ENCODE measurements around the gene ZNF473. TPM values are rescaled to one million over a fixed set of nuclear protein-coding genes. Genes with fewer than 3 reads are reported as not detected.

The ZNF473 gene
- polyA plus RNA-seq, 2 of the 4 experiments (the other 2 are of a cell fraction): 6.9 to 17.0 TPM

DNA sequence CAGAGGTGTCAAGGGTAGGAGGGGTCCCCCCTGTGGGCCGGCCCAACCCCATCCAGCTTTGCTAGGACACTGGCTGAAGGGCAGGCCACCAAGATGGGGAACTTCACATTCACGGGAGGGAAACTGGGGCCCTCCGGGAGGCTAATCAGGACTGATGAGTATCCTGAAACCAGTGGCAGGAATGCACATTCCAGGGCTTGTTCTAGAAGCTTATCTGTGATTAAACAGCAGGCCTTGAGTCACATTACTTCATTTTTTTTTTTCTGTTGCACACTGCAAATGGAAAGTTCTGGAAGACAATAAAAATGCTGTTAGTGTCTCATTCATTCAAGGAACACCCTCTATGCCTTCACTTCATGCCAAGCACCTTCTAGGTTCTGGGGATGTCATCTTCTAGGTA is 49.3 kb upstream of the ZNF473 start:
- DNase-seq (ENCODE audit: low read depth in 1 of 2, low spot score in 1 of 2) (no peak), ATAC-seq (no peak), FAIRE-seq (no peak)
- H3K4me1 ChIP-seq: no peaks in the 10 kb centered on the region
- POLR2A ChIA-PET: no interaction called here
- CTCF ChIA-PET: interaction anchor here (0.6 to 6.8 kb wide), 8 partner anchors 10 to 173 kb away, joined by 3 to 43 read pairs (median 4); partner anchors contain the start of gene NUP62
- H3K27ac ChIP-seq: no peak overlapping the region
- no peak overlapping the region for H3K4me2 ChIP-seq
- no peak for TF ChIP-seq JUN (IDR thresholded peaks at IDR 0.05)
- TF ChIP-seq HOXB13 (CRISPR knock-in tag; IDR thresholded peaks at IDR 0.05; ENCODE audit: low read depth): no peak
- TF ChIP-seq CEBPB (IDR thresholded peaks at IDR 0.05): no peak
- TF ChIP-seq FOXS1 (CRISPR knock-in tag; IDR thresholded peaks at IDR 0.05): no peak
- no peak for TF ChIP-seq KDM5A (IDR thresholded peaks at IDR 0.05)
- no peak for TF ChIP-seq PHF8 (IDR thresholded peaks at IDR 0.05; ENCODE audit: borderline replicate concordance, low read depth)
- no peak for TF ChIP-seq EHMT2 (IDR thresholded peaks at IDR 0.05; ENCODE audit: low read depth)
- TF ChIP-seq RFX5 (IDR thresholded peaks at IDR 0.05): no peak
- TF ChIP-seq, protein P1, sequence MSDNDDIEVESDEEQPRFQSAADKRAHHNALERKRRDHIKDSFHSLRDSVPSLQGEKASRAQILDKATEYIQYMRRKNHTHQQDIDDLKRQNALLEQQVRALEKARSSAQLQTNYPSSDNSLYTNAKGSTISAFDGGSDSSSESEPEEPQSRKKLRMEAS (IDR thresholded peaks at IDR 0.05): no peak
- TF ChIP-seq, protein P2, sequence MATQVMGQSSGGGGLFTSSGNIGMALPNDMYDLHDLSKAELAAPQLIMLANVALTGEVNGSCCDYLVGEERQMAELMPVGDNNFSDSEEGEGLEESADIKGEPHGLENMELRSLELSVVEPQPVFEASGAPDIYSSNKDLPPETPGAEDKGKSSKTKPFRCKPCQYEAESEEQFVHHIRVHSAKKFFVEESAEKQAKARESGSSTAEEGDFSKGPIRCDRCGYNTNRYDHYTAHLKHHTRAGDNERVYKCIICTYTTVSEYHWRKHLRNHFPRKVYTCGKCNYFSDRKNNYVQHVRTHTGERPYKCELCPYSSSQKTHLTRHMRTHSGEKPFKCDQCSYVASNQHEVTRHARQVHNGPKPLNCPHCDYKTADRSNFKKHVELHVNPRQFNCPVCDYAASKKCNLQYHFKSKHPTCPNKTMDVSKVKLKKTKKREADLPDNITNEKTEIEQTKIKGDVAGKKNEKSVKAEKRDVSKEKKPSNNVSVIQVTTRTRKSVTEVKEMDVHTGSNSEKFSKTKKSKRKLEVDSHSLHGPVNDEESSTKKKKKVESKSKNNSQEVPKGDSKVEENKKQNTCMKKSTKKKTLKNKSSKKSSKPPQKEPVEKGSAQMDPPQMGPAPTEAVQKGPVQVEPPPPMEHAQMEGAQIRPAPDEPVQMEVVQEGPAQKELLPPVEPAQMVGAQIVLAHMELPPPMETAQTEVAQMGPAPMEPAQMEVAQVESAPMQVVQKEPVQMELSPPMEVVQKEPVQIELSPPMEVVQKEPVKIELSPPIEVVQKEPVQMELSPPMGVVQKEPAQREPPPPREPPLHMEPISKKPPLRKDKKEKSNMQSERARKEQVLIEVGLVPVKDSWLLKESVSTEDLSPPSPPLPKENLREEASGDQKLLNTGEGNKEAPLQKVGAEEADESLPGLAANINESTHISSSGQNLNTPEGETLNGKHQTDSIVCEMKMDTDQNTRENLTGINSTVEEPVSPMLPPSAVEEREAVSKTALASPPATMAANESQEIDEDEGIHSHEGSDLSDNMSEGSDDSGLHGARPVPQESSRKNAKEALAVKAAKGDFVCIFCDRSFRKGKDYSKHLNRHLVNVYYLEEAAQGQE (IDR thresholded peaks at IDR 0.05): no peak
- TF ChIP-seq FOSB (CRISPR knock-in tag; IDR thresholded peaks at IDR 0.05): no peak
- TF ChIP-seq NPAS2 (CRISPR knock-in tag; IDR thresholded peaks at IDR 0.05; ENCODE audit: borderline replicate concordance): no peak
- TF ChIP-seq HEYL (CRISPR knock-in tag; IDR thresholded peaks at IDR 0.05): no peak
- no peak for TF ChIP-seq HOXB5 (CRISPR knock-in tag; IDR thresholded peaks at IDR 0.05)
- no peak for TF ChIP-seq RAD21 (conservative IDR thresholded peaks at IDR 0.05 in 1 of 2, IDR thresholded peaks at IDR 0.05 in 1 of 2)
- no peak for TF ChIP-seq TP53 (CRISPR knock-in tag; IDR thresholded peaks at IDR 0.05)
- TF ChIP-seq ESRRA (IDR thresholded peaks at IDR 0.05; ENCODE audit: borderline replicate concordance, low read length): no peak
- TF ChIP-seq RCOR1 (IDR thresholded peaks at IDR 0.05; ENCODE audit: low read depth, low read length): no peak
- TF ChIP-seq, protein P3, sequence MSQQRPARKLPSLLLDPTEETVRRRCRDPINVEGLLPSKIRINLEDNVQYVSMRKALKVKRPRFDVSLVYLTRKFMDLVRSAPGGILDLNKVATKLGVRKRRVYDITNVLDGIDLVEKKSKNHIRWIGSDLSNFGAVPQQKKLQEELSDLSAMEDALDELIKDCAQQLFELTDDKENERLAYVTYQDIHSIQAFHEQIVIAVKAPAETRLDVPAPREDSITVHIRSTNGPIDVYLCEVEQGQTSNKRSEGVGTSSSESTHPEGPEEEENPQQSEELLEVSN (IDR thresholded peaks at IDR 0.05; ENCODE audit: borderline replicate concordance, low read depth): no peak
- TF ChIP-seq HDAC2 (IDR thresholded peaks at IDR 0.05): no peak
- H3K9me3 ChIP-seq: no peaks in the 10 kb centered on the region
- no peak overlapping the region for H3K4me3 ChIP-seq
- WGBS (ENCODE audit: missing lambda C conversion rate): 73% methylated on average over 3 of the region's 3 CpGs

DNA sequence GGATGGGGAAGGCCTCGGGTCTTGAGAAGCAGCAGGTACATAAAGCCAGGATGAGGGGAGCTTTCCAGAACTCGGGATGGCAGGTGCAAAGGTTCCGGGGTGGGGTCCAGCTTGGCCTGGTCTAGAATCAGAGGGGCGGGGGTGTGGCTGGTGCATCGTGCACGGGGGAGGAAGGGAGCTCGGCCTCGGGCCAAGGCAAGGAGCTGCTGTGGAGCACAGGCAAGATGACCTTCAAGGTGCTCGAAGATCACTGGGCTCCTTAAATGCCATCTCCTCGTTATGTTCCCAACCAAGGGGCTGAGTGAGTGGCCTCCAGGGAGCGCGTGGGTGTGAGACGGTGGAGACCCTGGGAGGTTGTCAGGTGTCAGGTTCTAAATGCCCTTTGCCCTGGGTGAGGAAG is 48.7 kb upstream of the ZNF473 start:
- H3K4me2 ChIP-seq: no peak overlapping the region
- DNase-seq (ENCODE audit: low read depth in 1 of 2, low spot score in 1 of 2) (no peak), FAIRE-seq (no peak), ATAC-seq (no peak)
- H3K9me3 ChIP-seq: no peaks in the 10 kb centered on the region
- ChIA-PET POLR2A (no interaction called here), CTCF (interaction anchor here (0.6 to 6.8 kb wide), 6 partner anchors 10 to 172 kb away, joined by 3 to 43 read pairs (median 4); partner anchors contain the start of gene NUP62)
- 83% methylated on average over 12 of the region's 13 CpGs for WGBS (ENCODE audit: missing lambda C conversion rate)
- TF ChIP-seq BHLHE40 (IDR thresholded peaks at IDR 0.05; ENCODE audit: low read depth, low read length): no peak
- TF ChIP-seq CHD2 (IDR thresholded peaks at IDR 0.05; ENCODE audit: low read length, partially characterized antibody): no peak
- TF ChIP-seq NFE2L2 (conservative IDR thresholded peaks at IDR 0.05; ENCODE audit: low read length): no peak
- TF ChIP-seq, protein P2 (IDR thresholded peaks at IDR 0.05): no peak
- TF ChIP-seq, protein P3 (IDR thresholded peaks at IDR 0.05; ENCODE audit: borderline replicate concordance, low read depth): no peak
- TF ChIP-seq, protein P4, sequence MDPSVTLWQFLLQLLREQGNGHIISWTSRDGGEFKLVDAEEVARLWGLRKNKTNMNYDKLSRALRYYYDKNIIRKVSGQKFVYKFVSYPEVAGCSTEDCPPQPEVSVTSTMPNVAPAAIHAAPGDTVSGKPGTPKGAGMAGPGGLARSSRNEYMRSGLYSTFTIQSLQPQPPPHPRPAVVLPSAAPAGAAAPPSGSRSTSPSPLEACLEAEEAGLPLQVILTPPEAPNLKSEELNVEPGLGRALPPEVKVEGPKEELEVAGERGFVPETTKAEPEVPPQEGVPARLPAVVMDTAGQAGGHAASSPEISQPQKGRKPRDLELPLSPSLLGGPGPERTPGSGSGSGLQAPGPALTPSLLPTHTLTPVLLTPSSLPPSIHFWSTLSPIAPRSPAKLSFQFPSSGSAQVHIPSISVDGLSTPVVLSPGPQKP (IDR thresholded peaks at IDR 0.05; ENCODE audit: low read depth, low read length): no peak
- no peak for TF ChIP-seq RCOR1 (IDR thresholded peaks at IDR 0.05; ENCODE audit: low read depth, low read length)
- no peak for TF ChIP-seq POLR2A (IDR thresholded peaks at IDR 0.05; ENCODE audit: low read length)
- no peak for TF ChIP-seq ZNF302 (CRISPR knock-in tag; IDR thresholded peaks at IDR 0.05)
- TF ChIP-seq CHD4 (IDR thresholded peaks at IDR 0.05; ENCODE audit: borderline replicate concordance): no peak
- TF ChIP-seq, protein P5, sequence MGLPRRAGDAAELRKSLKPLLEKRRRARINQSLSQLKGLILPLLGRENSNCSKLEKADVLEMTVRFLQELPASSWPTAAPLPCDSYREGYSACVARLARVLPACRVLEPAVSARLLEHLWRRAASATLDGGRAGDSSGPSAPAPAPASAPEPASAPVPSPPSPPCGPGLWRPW (IDR thresholded peaks at IDR 0.05): no peak
- no peak for TF ChIP-seq PHF8 (IDR thresholded peaks at IDR 0.05; ENCODE audit: borderline replicate concordance, low read depth)
- H3K27ac ChIP-seq: no peak overlapping the region
- no peak overlapping the region for H3K4me3 ChIP-seq
- no peaks in the 10 kb centered on the region for H3K4me1 ChIP-seq

Data from A549 (cell line).